ENCODE measurements around the gene C20orf173. TPM values are rescaled to one million over a fixed set of nuclear protein-coding genes. Genes with fewer than 3 reads are reported as not detected.

C20orf173 gene
- total RNA-seq, 1 donor from 2014 or later, result not detected

DNA sequence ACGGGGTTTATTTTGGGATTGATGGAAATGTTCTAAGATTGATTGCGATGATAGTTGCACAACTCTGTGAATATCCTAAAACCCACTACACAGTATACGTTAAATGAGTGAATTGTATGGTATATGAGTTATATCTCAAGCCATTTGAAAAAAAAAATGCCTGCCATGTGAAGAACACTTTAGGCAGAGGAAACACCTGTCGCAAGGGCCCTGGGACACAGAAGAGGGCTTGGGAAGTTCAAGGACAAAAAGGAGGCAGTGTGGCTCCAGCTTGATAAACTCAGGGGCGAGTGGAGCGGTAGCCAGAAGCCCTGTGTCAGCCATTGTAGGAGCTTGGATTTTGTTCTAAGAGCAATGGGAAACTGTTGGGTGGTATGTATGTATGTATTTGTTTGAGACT, 37.1 kb downstream of the C20orf173 start:
- no peak for TF ChIP-seq CTCF (IDR thresholded peaks at IDR 0.05; ENCODE audit: unreplicated experiment)
- no peak overlapping the region for H3K27ac Mint-ChIP-seq
- no peaks in the 10 kb centered on the region for H3K9me3 Mint-ChIP-seq (ENCODE audit: low read depth)
- no peak for DNase-seq (ENCODE audit: low spot score, unreplicated experiment)
- peaks cover 26% of the 10 kb centered on the region for H3K36me3 Mint-ChIP-seq (ENCODE audit: insufficient read depth)
- H3K4me3 Mint-ChIP-seq (ENCODE audit: low read depth), result no peak overlapping the region
- no peaks in the 10 kb centered on the region for H3K4me1 Mint-ChIP-seq (ENCODE audit: low read depth)
- H3K27me3 Mint-ChIP-seq, result no peaks in the 10 kb centered on the region

DNA sequence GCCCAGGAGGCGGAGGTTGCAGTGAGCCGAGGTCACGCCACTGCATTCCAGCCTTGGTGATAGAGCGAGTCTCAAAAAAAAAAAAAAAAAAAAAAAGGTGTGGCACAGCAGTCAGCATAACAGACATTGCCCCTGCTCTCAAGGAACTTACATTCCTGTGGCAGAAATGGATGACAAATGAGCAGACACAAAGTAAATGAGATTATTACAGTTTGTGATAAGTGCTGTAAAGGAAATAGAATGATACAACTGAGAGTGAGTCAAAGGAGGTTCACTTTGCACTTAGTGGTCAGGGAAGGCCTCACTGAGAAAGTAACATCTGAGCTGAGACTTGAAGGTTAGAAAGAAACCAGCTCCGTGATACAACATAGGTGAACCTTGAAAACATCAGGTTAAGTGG, 37.6 kb downstream of the C20orf173 start:
- H3K4me3 Mint-ChIP-seq (ENCODE audit: low read depth), result no peak overlapping the region
- peaks cover 26% of the 10 kb centered on the region for H3K36me3 Mint-ChIP-seq (ENCODE audit: insufficient read depth)
- H3K27ac Mint-ChIP-seq, result no peak overlapping the region
- DNase-seq (ENCODE audit: low spot score, unreplicated experiment), result no peak
- no peaks in the 10 kb centered on the region for H3K9me3 Mint-ChIP-seq (ENCODE audit: low read depth)
- no peak for TF ChIP-seq CTCF (IDR thresholded peaks at IDR 0.05; ENCODE audit: unreplicated experiment)
- H3K4me1 Mint-ChIP-seq (ENCODE audit: low read depth), result no peaks in the 10 kb centered on the region
- H3K27me3 Mint-ChIP-seq, result no peaks in the 10 kb centered on the region

DNA sequence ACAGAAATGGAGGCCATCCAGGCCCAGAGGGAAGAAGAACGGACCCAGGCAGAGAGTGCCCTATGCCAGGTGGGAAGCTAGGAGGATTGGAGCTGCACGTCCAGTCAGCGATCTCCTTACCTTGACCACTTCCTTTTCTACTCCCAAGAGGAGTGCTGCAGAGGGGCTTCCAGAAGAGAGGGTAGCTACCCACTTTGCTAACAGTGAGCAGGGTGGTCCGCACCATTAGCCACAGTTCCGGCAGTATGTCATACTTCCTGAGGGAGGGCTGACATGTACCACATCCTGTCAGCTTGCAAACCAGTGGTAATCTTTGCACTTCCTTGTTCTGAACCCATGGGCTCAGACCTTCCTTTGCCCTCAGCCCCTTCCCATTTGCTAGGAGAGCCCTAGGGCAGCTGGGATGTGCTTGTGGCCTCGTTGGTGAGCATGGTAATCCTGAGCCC, 38.7 kb downstream of the C20orf173 start:
- Mint-ChIP-seq H3K27me3 (no peaks in the 10 kb centered on the region), H3K36me3 (ENCODE audit: insufficient read depth) (peaks cover 25% of the 10 kb centered on the region), H3K4me1 (ENCODE audit: low read depth) (no peaks in the 10 kb centered on the region)

GRCh38 chr20:35489717-35490116, 39.7 kb downstream of the C20orf173 start:
- Mint-ChIP-seq H3K27ac (no peak overlapping the region), H3K36me3 (ENCODE audit: insufficient read depth) (peaks cover 17% of the 10 kb centered on the region), H3K4me1 (ENCODE audit: low read depth) (no peaks in the 10 kb centered on the region), H3K27me3 (no peaks in the 10 kb centered on the region), H3K9me3 (ENCODE audit: low read depth) (no peaks in the 10 kb centered on the region), H3K4me3 (ENCODE audit: low read depth) (no peak overlapping the region)
- no peak for TF ChIP-seq CTCF (IDR thresholded peaks at IDR 0.05; ENCODE audit: unreplicated experiment)
- DNase-seq (ENCODE audit: low spot score, unreplicated experiment), result no peak

More for the DNA sequence above, 38.7 kb downstream of the C20orf173 start:
- Mint-ChIP-seq H3K4me3 (ENCODE audit: low read depth) (no peak overlapping the region), H3K27ac (peak overlapping the region; percentile 37), H3K9me3 (ENCODE audit: low read depth) (no peaks in the 10 kb centered on the region)
- no peak for TF ChIP-seq CTCF (IDR thresholded peaks at IDR 0.05; ENCODE audit: unreplicated experiment)
- DNase-seq (ENCODE audit: low spot score, unreplicated experiment), result no peak

GRCh38 chr20:35487479-35487878, 42.0 kb downstream of the C20orf173 start:
- TF ChIP-seq CTCF (IDR thresholded peaks at IDR 0.05; ENCODE audit: unreplicated experiment), result no peak
- Mint-ChIP-seq H3K27me3 (no peaks in the 10 kb centered on the region), H3K27ac (no peak overlapping the region), H3K9me3 (ENCODE audit: low read depth) (peaks cover 7% of the 10 kb centered on the region), H3K4me3 (ENCODE audit: low read depth) (no peak overlapping the region), H3K4me1 (ENCODE audit: low read depth) (no peaks in the 10 kb centered on the region), H3K36me3 (ENCODE audit: insufficient read depth) (peaks cover 26% of the 10 kb centered on the region)
- no peak for DNase-seq (ENCODE audit: low spot score, unreplicated experiment)
